Measurements from ENCODE around the gene ATG2B. TPM values are rescaled to one million over a fixed set of nuclear protein-coding genes. Genes with fewer than 3 reads are reported as not detected.

Gene ATG2B, protein sequence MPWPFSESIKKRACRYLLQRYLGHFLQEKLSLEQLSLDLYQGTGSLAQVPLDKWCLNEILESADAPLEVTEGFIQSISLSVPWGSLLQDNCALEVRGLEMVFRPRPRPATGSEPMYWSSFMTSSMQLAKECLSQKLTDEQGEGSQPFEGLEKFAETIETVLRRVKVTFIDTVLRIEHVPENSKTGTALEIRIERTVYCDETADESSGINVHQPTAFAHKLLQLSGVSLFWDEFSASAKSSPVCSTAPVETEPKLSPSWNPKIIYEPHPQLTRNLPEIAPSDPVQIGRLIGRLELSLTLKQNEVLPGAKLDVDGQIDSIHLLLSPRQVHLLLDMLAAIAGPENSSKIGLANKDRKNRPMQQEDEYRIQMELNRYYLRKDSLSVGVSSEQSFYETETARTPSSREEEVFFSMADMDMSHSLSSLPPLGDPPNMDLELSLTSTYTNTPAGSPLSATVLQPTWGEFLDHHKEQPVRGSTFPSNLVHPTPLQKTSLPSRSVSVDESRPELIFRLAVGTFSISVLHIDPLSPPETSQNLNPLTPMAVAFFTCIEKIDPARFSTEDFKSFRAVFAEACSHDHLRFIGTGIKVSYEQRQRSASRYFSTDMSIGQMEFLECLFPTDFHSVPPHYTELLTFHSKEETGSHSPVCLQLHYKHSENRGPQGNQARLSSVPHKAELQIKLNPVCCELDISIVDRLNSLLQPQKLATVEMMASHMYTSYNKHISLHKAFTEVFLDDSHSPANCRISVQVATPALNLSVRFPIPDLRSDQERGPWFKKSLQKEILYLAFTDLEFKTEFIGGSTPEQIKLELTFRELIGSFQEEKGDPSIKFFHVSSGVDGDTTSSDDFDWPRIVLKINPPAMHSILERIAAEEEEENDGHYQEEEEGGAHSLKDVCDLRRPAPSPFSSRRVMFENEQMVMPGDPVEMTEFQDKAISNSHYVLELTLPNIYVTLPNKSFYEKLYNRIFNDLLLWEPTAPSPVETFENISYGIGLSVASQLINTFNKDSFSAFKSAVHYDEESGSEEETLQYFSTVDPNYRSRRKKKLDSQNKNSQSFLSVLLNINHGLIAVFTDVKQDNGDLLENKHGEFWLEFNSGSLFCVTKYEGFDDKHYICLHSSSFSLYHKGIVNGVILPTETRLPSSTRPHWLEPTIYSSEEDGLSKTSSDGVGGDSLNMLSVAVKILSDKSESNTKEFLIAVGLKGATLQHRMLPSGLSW (N-terminal part only)
- total RNA-seq, result 7.9 and 9.1 TPM in 2 replicates

DNA sequence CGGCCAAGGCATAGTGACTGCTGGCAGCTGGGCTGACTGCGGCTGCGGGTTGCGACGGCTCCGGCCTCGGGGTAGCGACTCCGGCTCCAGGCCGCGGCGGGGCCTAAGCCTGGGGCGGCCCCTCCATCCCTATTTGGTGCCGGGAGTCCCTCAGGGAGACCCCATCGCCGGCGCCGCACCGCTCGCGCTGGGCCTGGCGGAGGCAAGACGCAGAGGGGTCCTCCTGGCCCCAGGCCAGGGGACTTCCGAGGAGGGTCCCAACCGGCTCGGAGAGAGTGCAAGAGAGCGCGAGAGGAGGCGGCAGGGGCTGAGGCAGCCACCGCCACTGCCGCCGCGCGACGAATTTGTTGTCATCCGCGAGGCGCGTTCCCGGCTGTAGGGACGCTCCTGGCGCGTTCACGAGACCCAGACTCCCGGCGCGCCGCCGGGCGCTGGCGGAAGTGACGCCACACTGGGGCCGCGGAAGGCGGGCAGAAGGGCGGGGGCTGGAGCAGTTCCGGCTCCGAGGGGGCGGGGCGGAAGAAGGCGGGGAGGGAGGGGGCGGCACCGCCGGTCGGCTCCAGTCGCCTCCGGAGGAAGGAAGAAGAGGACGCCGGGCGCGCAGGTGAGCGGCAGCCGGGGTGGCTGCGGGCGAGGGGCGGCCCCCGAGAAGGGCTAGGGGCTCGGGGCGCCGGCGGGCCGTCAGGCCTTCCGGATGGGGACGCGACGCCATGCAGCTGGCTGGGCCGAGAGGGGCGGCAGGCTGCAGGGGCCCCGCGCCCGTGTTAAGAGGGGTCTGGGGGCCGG is at the start of gene ATG2B, which contains the start of gene GSKIP:
Gene ATG2B, minus strand, starts transcription at position 377 of the 786 bp plus-strand sequence. Its CDS starts 365 bp downstream, at position 12.
Gene GSKIP, plus strand, starts transcription at position 562 of the 786 bp plus-strand sequence. CDS start 18,722 bp downstream, outside the sequence.

DNA sequence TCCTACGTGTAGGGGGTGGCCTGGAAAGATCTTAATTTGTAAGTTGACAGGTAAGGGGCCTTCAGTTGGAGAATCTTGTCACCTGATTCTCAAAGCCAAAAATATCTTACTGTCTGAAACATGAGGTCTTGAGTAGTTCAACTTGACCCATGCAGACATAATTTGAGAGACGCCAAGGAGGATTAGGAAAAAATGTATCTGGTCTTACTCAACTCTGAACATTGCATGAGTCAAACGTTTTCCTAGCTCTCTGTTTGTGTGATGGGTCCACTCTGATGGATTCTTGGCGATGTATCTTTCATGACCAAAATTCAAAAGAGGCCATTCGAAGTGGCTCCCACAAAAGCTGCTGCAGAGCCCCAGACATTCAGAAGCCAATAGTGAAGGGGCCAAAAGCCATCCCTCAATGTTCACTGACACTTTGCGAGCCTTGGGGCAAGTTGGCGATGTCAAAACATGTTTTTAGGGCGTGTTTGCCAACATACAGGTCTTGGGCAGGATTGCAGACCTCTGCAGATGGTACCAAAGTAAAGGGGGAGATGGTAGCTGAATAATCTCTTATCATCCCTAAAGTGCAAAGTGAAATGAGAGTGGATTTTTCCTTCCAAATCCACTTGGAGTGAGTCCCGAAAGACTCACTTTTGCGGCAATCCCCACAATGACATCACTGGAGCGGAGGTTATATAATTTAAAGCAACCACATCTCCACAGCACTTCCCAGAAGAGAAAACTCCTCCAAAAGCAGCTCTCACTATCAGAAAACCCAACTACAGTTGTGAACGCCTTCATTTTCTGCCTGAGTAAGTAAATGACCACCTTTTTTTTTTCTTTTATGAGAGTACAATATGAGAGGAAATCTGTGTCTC is 107.4 kb downstream of the ATG2B start, which contains the start of gene BDKRB1:
Gene BDKRB1, plus strand, starts transcription at position 710 of the 866 bp plus-strand sequence. CDS start 7,473 bp downstream, outside the sequence.

Other genes with a start within 250 kb of the ATG2B start
- gene BDKRB2, start 158.5 kb downstream of the ATG2B start, total RNA-seq, result 10.5 and 20.1 TPM in 2 replicates
- 6.2 and 8.7 TPM in 2 replicates for gene BDKRB1, start 107.1 kb downstream of the ATG2B start, total RNA-seq
- 31.0 and 31.1 TPM in 2 replicates for gene GSKIP, start 185 bp upstream of the ATG2B start, total RNA-seq
- 0.47 and 0.91 TPM in 2 replicates for gene AK7, start 28.8 kb upstream of the ATG2B start, total RNA-seq
- 55.8 and 65.9 TPM in 2 replicates for gene PAPOLA, start 139.0 kb upstream of the ATG2B start, total RNA-seq

All from hair follicular keratinocyte (primary cell).